ENCODE data around the gene GBE1. TPM values are rescaled to one million over a fixed set of nuclear protein-coding genes. Genes with fewer than 3 reads are reported as not detected.
"Not testable (repeated sequence)": the region's sequence is repeated elsewhere in the genome, so short reads cannot be mapped to it uniquely, and the experiment has no call there.

GBE1 gene
- total RNA-seq, 1 donor from 2014 or later, result 73.1 TPM

DNA sequence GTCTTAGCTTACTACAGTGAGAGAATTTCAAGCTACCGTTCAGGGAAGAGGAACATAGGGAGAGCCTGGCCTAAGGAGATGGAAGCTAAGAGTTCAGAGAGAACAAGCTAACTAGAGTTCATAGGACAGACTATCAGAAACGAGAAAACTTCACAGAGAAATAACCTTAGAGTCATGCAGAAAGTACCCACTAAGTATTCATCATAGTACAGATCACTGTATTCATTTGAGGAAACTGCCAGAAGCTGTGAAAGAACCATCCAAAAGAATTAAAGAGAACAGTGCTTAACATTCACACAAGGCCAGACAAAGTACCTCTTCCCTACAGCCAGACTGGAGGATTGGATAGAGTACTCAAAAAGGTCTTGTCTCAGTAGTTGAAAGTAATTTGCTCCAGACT lies 15.2 kb upstream of the GBE1 start:
- Histone ChIP-seq H3K4me1 (peaks cover 31% of the 10 kb centered on the region), H3K4me3 (no peak overlapping the region), H3K27ac (replicated peaks) (no peak overlapping the region), H3K27me3 (ENCODE audit: low read depth) (no peaks in the 10 kb centered on the region), H3K36me3 (no peaks in the 10 kb centered on the region), H3K9me3 (replicated peaks) (no peaks in the 10 kb centered on the region)
- no peak for DNase-seq
- TF ChIP-seq CTCF (IDR thresholded peaks at IDR 0.05; ENCODE audit: borderline replicate concordance), result no peak
- intact Hi-C loops (cut with micrococcal nuclease), result no loop called here

- H3K27me3 ChIP-seq (ENCODE audit: low read depth), result no peaks in the 10 kb centered on the region
- TF ChIP-seq CTCF (IDR thresholded peaks at IDR 0.05; ENCODE audit: borderline replicate concordance), result no peak
- no peak overlapping the region for H3K4me3 ChIP-seq
- H3K9me3 ChIP-seq (replicated peaks), result no peaks in the 10 kb centered on the region
- H3K36me3 ChIP-seq, result no peaks in the 10 kb centered on the region
- no peaks in the 10 kb centered on the region for H3K4me1 ChIP-seq
- H3K27ac ChIP-seq (replicated peaks), result no peak overlapping the region
- intact Hi-C loops (cut with micrococcal nuclease), result no loop called here
- no peak for DNase-seq
Observed at GRCh38 chr3:81770710-81771109, 9.3 kb upstream of the GBE1 start.

DNA sequence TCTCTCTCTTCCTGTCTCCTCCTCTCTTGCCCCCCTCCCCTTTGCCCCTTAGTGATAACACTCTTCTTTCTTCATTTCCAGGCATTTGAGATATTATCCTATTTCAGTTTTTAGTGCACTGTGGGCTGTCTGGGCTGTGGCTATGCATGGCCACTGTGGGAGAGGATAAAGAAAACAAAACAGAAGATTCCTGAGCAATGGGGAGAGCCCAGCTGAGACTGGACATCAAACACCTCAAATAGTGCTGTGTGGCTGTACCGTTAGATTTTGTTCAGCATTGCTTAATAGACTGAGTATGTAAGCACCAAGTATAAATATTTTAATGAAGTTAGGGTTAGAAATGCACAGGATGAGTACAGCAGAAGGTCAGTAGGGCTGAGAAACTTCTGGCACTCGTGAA lies 7.9 kb upstream of the GBE1 start:
- peaks cover 9% of the 10 kb centered on the region for H3K4me1 ChIP-seq
- H3K4me3 ChIP-seq, result no peak overlapping the region
- H3K9me3 ChIP-seq (replicated peaks), result no peaks in the 10 kb centered on the region
- no peaks in the 10 kb centered on the region for H3K27me3 ChIP-seq (ENCODE audit: low read depth)
- intact Hi-C loops (cut with micrococcal nuclease), result no loop called here
- no peaks in the 10 kb centered on the region for H3K36me3 ChIP-seq
- DNase-seq, result no peak
- no peak for TF ChIP-seq CTCF (IDR thresholded peaks at IDR 0.05; ENCODE audit: borderline replicate concordance)
- H3K27ac ChIP-seq (replicated peaks), result no peak overlapping the region

GRCh38 chr3:81767250-81767859 lies 5.9 kb upstream of the GBE1 start:
- intact Hi-C loops (cut with micrococcal nuclease); H3K27me3 ChIP-seq (ENCODE audit: low read depth); H3K27ac ChIP-seq (replicated peaks); H3K36me3 ChIP-seq; H3K9me3 ChIP-seq (replicated peaks); DNase-seq; H3K4me3 ChIP-seq: not testable (repeated sequence)
- peaks cover 29% of the 10 kb centered on the region for H3K4me1 ChIP-seq

DNA sequence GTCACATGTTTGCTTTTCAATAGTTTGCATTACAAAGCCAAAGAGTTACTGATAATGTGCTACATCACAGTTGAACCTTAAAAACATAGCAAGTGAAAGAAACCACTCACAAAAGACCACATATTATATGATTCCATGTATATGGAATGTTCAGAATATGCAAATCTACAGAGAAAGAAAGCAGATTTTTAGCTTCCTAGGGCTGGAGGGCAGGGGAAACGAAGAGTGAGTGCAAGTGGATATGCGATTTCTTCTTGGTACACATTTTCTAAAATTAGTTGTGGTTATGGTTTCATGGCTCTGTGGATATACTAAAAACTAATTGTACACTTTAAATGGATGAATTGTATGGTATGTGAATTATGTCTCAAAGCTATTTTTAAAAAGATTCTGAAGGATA lies 4.0 kb upstream of the GBE1 start:
- Histone ChIP-seq H3K4me3 (no peak overlapping the region), H3K27ac (replicated peaks) (peak overlapping the region; percentile 100), H3K9me3 (replicated peaks) (no peaks in the 10 kb centered on the region), H3K27me3 (ENCODE audit: low read depth) (no peaks in the 10 kb centered on the region), H3K4me1 (peaks cover 44% of the 10 kb centered on the region), H3K36me3 (no peaks in the 10 kb centered on the region)
- TF ChIP-seq CTCF (IDR thresholded peaks at IDR 0.05; ENCODE audit: borderline replicate concordance), result no peak
- no peak for DNase-seq
- intact Hi-C loops (cut with micrococcal nuclease), result no loop called here

DNA sequence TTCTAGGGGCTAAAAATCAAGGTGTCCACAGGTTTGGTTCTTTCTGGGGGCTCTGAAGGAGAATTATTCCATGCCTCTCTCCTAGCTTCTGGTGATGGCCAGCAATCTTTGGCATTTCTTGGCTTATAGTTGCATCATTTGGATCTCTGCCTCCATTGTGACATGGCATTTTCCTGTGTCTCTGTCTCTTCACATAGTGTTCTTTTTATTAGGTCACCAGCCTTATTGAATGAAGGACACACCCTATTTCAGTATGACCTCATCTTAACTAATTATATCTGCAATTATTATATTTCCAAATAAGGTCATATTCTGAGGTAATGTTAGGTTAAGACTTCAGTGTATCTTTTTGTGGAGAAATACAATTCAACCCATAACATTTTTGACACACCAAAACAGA lies 3.2 kb upstream of the GBE1 start:
- TF ChIP-seq CTCF (IDR thresholded peaks at IDR 0.05; ENCODE audit: borderline replicate concordance), result no peak
- H3K9me3 ChIP-seq (replicated peaks), result no peaks in the 10 kb centered on the region
- no peak overlapping the region for H3K4me3 ChIP-seq
- H3K4me1 ChIP-seq, result peaks cover 51% of the 10 kb centered on the region
- H3K27ac ChIP-seq (replicated peaks), result peak overlapping the region; percentile 100
- no peaks in the 10 kb centered on the region for H3K36me3 ChIP-seq
- no peak for DNase-seq
- intact Hi-C loops (cut with micrococcal nuclease), result no loop called here
- H3K27me3 ChIP-seq (ENCODE audit: low read depth), result no peaks in the 10 kb centered on the region
